ENCODE measurements around the gene PLCD1. TPM values are rescaled to one million over a fixed set of nuclear protein-coding genes. Genes with fewer than 3 reads are reported as not detected.

PLCD1 gene
- total RNA-seq, 3 donors from 2014 or later, result 1.8 to 3.4 (median 1.9) TPM

- no peak for ATAC-seq
Observed at GRCh38 chr3:38003817-38004414, 25.5 kb downstream of the PLCD1 start.

GRCh38 chr3:38003371-38003816 lies 26.0 kb downstream of the PLCD1 start:
- DNase-seq, result peak; percentile 62
- ATAC-seq, result peak; percentile 44 to 46
- H3K27me3 Mint-ChIP-seq (ENCODE audit: low read depth), result no peaks in the 10 kb centered on the region
- H3K9me3 Mint-ChIP-seq, result no peaks in the 10 kb centered on the region
- peaks cover 23% of the 10 kb centered on the region for H3K4me1 Mint-ChIP-seq (ENCODE audit: low read depth)
- H3K36me3 Mint-ChIP-seq (ENCODE audit: insufficient read depth), result peaks cover 8% of the 10 kb centered on the region
- no peak overlapping the region for H3K4me3 Mint-ChIP-seq

More at GRCh38 chr3:38003817-38004414, 25.5 kb downstream of the PLCD1 start:
- DNase-seq, result no peak
- H3K27me3 Mint-ChIP-seq (ENCODE audit: low read depth), result no peaks in the 10 kb centered on the region
- peaks cover 8% of the 10 kb centered on the region for H3K36me3 Mint-ChIP-seq (ENCODE audit: insufficient read depth)
- H3K4me1 Mint-ChIP-seq (ENCODE audit: low read depth), result peaks cover 19% of the 10 kb centered on the region
- no peaks in the 10 kb centered on the region for H3K9me3 Mint-ChIP-seq
- no peak overlapping the region for H3K4me3 Mint-ChIP-seq

GRCh38 chr3:38002940-38003339 lies 26.5 kb downstream of the PLCD1 start:
- Mint-ChIP-seq H3K36me3 (ENCODE audit: insufficient read depth) (peaks cover 8% of the 10 kb centered on the region), H3K9me3 (no peaks in the 10 kb centered on the region), H3K4me1 (ENCODE audit: low read depth) (peaks cover 28% of the 10 kb centered on the region), H3K27me3 (ENCODE audit: low read depth) (no peaks in the 10 kb centered on the region), H3K4me3 (no peak overlapping the region)
- ATAC-seq (no peak), DNase-seq (no peak)

GRCh38 chr3:38002291-38002876 lies 27.1 kb downstream of the PLCD1 start:
- no peak overlapping the region for H3K4me3 Mint-ChIP-seq
- no peaks in the 10 kb centered on the region for H3K27me3 Mint-ChIP-seq (ENCODE audit: low read depth)
- ATAC-seq, result no peak
- H3K36me3 Mint-ChIP-seq (ENCODE audit: insufficient read depth), result peaks cover 8% of the 10 kb centered on the region
- no peaks in the 10 kb centered on the region for H3K9me3 Mint-ChIP-seq
- H3K4me1 Mint-ChIP-seq (ENCODE audit: low read depth), result peaks cover 30% of the 10 kb centered on the region
- DNase-seq, result no peak

- H3K4me1 Mint-ChIP-seq (ENCODE audit: low read depth), result peaks cover 38% of the 10 kb centered on the region
- H3K36me3 Mint-ChIP-seq (ENCODE audit: insufficient read depth), result peaks cover 12% of the 10 kb centered on the region
- H3K27me3 Mint-ChIP-seq (ENCODE audit: low read depth), result no peaks in the 10 kb centered on the region
- ATAC-seq, result no peak
- no peak overlapping the region for H3K4me3 Mint-ChIP-seq
- DNase-seq, result no peak
- H3K9me3 Mint-ChIP-seq, result no peaks in the 10 kb centered on the region
Observed at GRCh38 chr3:38001456-38002081, 27.9 kb downstream of the PLCD1 start.

- no peak for DNase-seq
Observed at GRCh38 chr3:38000965-38001455, 28.4 kb downstream of the PLCD1 start.

GRCh38 chr3:38000242-38000916 lies 29.1 kb downstream of the PLCD1 start:
- no peaks in the 10 kb centered on the region for H3K9me3 Mint-ChIP-seq
- DNase-seq (no peak), ATAC-seq (no peak)
- H3K27me3 Mint-ChIP-seq (ENCODE audit: low read depth), result no peaks in the 10 kb centered on the region
- peaks cover 13% of the 10 kb centered on the region for H3K36me3 Mint-ChIP-seq (ENCODE audit: insufficient read depth)
- peaks cover 49% of the 10 kb centered on the region for H3K4me1 Mint-ChIP-seq (ENCODE audit: low read depth)
- H3K4me3 Mint-ChIP-seq, result no peak overlapping the region

More at GRCh38 chr3:38000965-38001455, 28.4 kb downstream of the PLCD1 start:
- Mint-ChIP-seq H3K27me3 (ENCODE audit: low read depth) (no peaks in the 10 kb centered on the region), H3K4me3 (no peak overlapping the region), H3K4me1 (ENCODE audit: low read depth) (peaks cover 43% of the 10 kb centered on the region), H3K9me3 (no peaks in the 10 kb centered on the region), H3K36me3 (ENCODE audit: insufficient read depth) (peaks cover 16% of the 10 kb centered on the region)
- ATAC-seq, result no peak

GRCh38 chr3:37999836-38000235 lies 29.6 kb downstream of the PLCD1 start:
- Mint-ChIP-seq H3K27me3 (ENCODE audit: low read depth) (no peaks in the 10 kb centered on the region), H3K9me3 (no peaks in the 10 kb centered on the region), H3K4me3 (no peak overlapping the region), H3K4me1 (ENCODE audit: low read depth) (peaks cover 54% of the 10 kb centered on the region), H3K36me3 (ENCODE audit: insufficient read depth) (peaks cover 13% of the 10 kb centered on the region)
- no peak for DNase-seq
- ATAC-seq, result no peak

- ATAC-seq (no peak), DNase-seq (no peak)
- Mint-ChIP-seq H3K36me3 (ENCODE audit: insufficient read depth) (peaks cover 13% of the 10 kb centered on the region), H3K27me3 (ENCODE audit: low read depth) (no peaks in the 10 kb centered on the region), H3K4me3 (no peak overlapping the region), H3K9me3 (no peaks in the 10 kb centered on the region), H3K4me1 (ENCODE audit: low read depth) (peaks cover 54% of the 10 kb centered on the region)
Observed at GRCh38 chr3:37997791-37998370, 31.6 kb downstream of the PLCD1 start.

- Mint-ChIP-seq H3K4me1 (ENCODE audit: low read depth) (peaks cover 54% of the 10 kb centered on the region), H3K4me3 (no peak overlapping the region), H3K27me3 (ENCODE audit: low read depth) (no peaks in the 10 kb centered on the region), H3K36me3 (ENCODE audit: insufficient read depth) (peaks cover 13% of the 10 kb centered on the region), H3K9me3 (no peaks in the 10 kb centered on the region)
- no peak for DNase-seq
- no peak for ATAC-seq
Observed at GRCh38 chr3:37997342-37997741, 32.1 kb downstream of the PLCD1 start.

GRCh38 chr3:37996785-37997301 lies 32.6 kb downstream of the PLCD1 start:
- peak; percentile 83 for DNase-seq
- H3K27me3 Mint-ChIP-seq (ENCODE audit: low read depth), result no peaks in the 10 kb centered on the region
- peak; percentile 42 to 57 for ATAC-seq
- peak overlapping the region; percentile 5 for H3K4me3 Mint-ChIP-seq
- no peaks in the 10 kb centered on the region for H3K9me3 Mint-ChIP-seq
- peaks cover 54% of the 10 kb centered on the region for H3K4me1 Mint-ChIP-seq (ENCODE audit: low read depth)
- H3K36me3 Mint-ChIP-seq (ENCODE audit: insufficient read depth), result peaks cover 13% of the 10 kb centered on the region

- Mint-ChIP-seq H3K9me3 (no peaks in the 10 kb centered on the region), H3K4me1 (ENCODE audit: low read depth) (peaks cover 54% of the 10 kb centered on the region), H3K27me3 (ENCODE audit: low read depth) (no peaks in the 10 kb centered on the region), H3K36me3 (ENCODE audit: insufficient read depth) (peaks cover 11% of the 10 kb centered on the region), H3K4me3 (peak overlapping the region; percentile 93)
- ATAC-seq, result no peak
- peak; percentile 2 for DNase-seq
Observed at GRCh38 chr3:37995652-37996641, 33.5 kb downstream of the PLCD1 start.

GRCh38 chr3:37994639-37994972 lies 34.8 kb downstream of the PLCD1 start:
- H3K4me1 Mint-ChIP-seq (ENCODE audit: low read depth), result peaks cover 54% of the 10 kb centered on the region

More at GRCh38 chr3:37994639-37994972, 34.8 kb downstream of the PLCD1 start:
- Mint-ChIP-seq H3K27me3 (ENCODE audit: low read depth) (no peaks in the 10 kb centered on the region), H3K4me3 (peak overlapping the region; percentile 93), H3K9me3 (no peaks in the 10 kb centered on the region), H3K36me3 (ENCODE audit: insufficient read depth) (peaks cover 11% of the 10 kb centered on the region)
- DNase-seq (no peak), ATAC-seq (peak; percentile 3 to 14)
